Activated naive CD8-positive, alpha-beta T cell treated with anti-CD3 and anti-CD28 coated beads, Interleukin-2, amount 50 U/mL, for 24 hours (primary cell): ENCODE measurements around the gene VSTM4.
A peak's percentile ranks its signal among the peaks of the same experiment; 100 is the strongest.

Source experiments
- ATAC-seq: fragments of 150-1000 bp; cut with Tn5 transposase; one replicate; pipeline ENCODE4 v1.10.0; 2021
- DNase-seq: peaks from one replicate; pipeline ENCODE4 v3.0.0; 2021
- H3K27ac Mint-ChIP-seq: one replicate; pipeline ENCODE4 v1.8.0; 2021; ENCODE audit warnings: mild to moderate bottlenecking, mixed read lengths
- H3K27me3 Mint-ChIP-seq: one replicate; pipeline ENCODE4 v1.8.0; 2021; ENCODE audit warnings: mixed read lengths
- H3K36me3 Mint-ChIP-seq: one replicate; pipeline ENCODE4 v1.8.0; 2021; ENCODE audit warnings: low read depth, mixed read lengths
- H3K4me1 Mint-ChIP-seq: one replicate; pipeline ENCODE4 v1.8.0; 2021; ENCODE audit warnings: mixed read lengths
- H3K4me3 Mint-ChIP-seq: one replicate; pipeline ENCODE4 v1.8.0; 2021; ENCODE audit warnings: mild to moderate bottlenecking, moderate library complexity, mixed read lengths
- H3K9me3 Mint-ChIP-seq: one replicate; pipeline ENCODE4 v1.8.0; 2021; ENCODE audit warnings: mixed read lengths

Gene VSTM4

GRCh38 chr10:49081547-49082275, 33.6 kb downstream of the VSTM4 start:
- Mint-ChIP-seq H3K27ac (no peak overlapping the region), H3K4me1 (peaks cover 31% of the 10 kb centered on the region), H3K9me3 (peaks cover 5% of the 10 kb centered on the region), H3K36me3 (peaks cover 2% of the 10 kb centered on the region), H3K4me3 (no peak overlapping the region), H3K27me3 (peaks cover 11% of the 10 kb centered on the region)
- no peak for DNase-seq
- ATAC-seq, result no peak

- Mint-ChIP-seq H3K27ac (no peak overlapping the region), H3K36me3 (no peaks in the 10 kb centered on the region), H3K9me3 (no peaks in the 10 kb centered on the region), H3K4me3 (no peak overlapping the region), H3K27me3 (peaks cover 15% of the 10 kb centered on the region), H3K4me1 (peaks cover 39% of the 10 kb centered on the region)
- DNase-seq, result no peak
- no peak for ATAC-seq
Measured at GRCh38 chr10:49080965-49081364, 34.4 kb downstream of the VSTM4 start.

- Mint-ChIP-seq H3K9me3 (no peaks in the 10 kb centered on the region), H3K36me3 (no peaks in the 10 kb centered on the region), H3K4me3 (no peak overlapping the region), H3K4me1 (peaks cover 40% of the 10 kb centered on the region), H3K27me3 (peaks cover 17% of the 10 kb centered on the region), H3K27ac (no peak overlapping the region)
- DNase-seq, result no peak
- no peak for ATAC-seq
Measured at GRCh38 chr10:49080071-49080470, 35.3 kb downstream of the VSTM4 start.

GRCh38 chr10:49079499-49079898, 35.8 kb downstream of the VSTM4 start:
- no peak overlapping the region for H3K4me3 Mint-ChIP-seq
- no peaks in the 10 kb centered on the region for H3K9me3 Mint-ChIP-seq
- DNase-seq, result no peak
- H3K36me3 Mint-ChIP-seq, result no peaks in the 10 kb centered on the region
- peaks cover 40% of the 10 kb centered on the region for H3K4me1 Mint-ChIP-seq
- H3K27ac Mint-ChIP-seq, result no peak overlapping the region
- peaks cover 17% of the 10 kb centered on the region for H3K27me3 Mint-ChIP-seq
- no peak for ATAC-seq

GRCh38 chr10:49079072-49079471, 36.2 kb downstream of the VSTM4 start:
- Mint-ChIP-seq H3K27me3 (peaks cover 17% of the 10 kb centered on the region), H3K4me3 (no peak overlapping the region), H3K4me1 (peaks cover 40% of the 10 kb centered on the region), H3K27ac (no peak overlapping the region), H3K36me3 (no peaks in the 10 kb centered on the region), H3K9me3 (no peaks in the 10 kb centered on the region)
- DNase-seq, result no peak
- no peak for ATAC-seq

GRCh38 chr10:49078433-49078832, 36.9 kb downstream of the VSTM4 start:
- DNase-seq (no peak), ATAC-seq (no peak)
- peaks cover 40% of the 10 kb centered on the region for H3K4me1 Mint-ChIP-seq
- H3K27me3 Mint-ChIP-seq, result peaks cover 17% of the 10 kb centered on the region
- no peaks in the 10 kb centered on the region for H3K9me3 Mint-ChIP-seq
- H3K36me3 Mint-ChIP-seq, result no peaks in the 10 kb centered on the region
- no peak overlapping the region for H3K27ac Mint-ChIP-seq
- no peak overlapping the region for H3K4me3 Mint-ChIP-seq

- ATAC-seq (peak; percentile 86), DNase-seq (peak; percentile 19)
- peak overlapping the region; percentile 48 for H3K27ac Mint-ChIP-seq
- H3K9me3 Mint-ChIP-seq, result no peaks in the 10 kb centered on the region
- H3K27me3 Mint-ChIP-seq, result peaks cover 17% of the 10 kb centered on the region
- no peaks in the 10 kb centered on the region for H3K36me3 Mint-ChIP-seq
- H3K4me1 Mint-ChIP-seq, result peaks cover 40% of the 10 kb centered on the region
- peak overlapping the region; percentile 18 for H3K4me3 Mint-ChIP-seq
Measured at GRCh38 chr10:49076741-49077521, 38.4 kb downstream of the VSTM4 start.

DNA sequence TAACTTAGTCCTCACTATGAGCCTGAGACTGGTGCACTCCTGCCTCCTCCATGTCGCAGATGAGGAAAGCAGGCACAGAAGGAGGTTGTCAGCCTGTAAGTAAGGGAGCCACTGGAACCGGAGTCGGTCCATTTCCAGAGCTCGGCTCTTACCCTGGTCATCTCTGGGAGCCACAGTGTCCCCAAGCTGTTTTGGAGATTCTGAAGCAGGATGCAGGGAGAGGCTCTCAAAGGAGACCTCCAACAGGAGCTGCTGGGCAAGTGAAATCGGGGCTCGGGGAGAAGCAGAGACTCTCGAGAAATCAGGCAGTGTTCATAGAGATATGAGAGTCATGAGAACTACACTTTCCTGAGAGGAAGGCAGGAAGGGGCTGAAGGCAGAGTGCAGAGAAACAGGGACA, 39.0 kb downstream of the VSTM4 start:
- no peaks in the 10 kb centered on the region for H3K9me3 Mint-ChIP-seq
- peak overlapping the region; percentile 18 for H3K4me3 Mint-ChIP-seq
- peaks cover 40% of the 10 kb centered on the region for H3K4me1 Mint-ChIP-seq
- DNase-seq (no peak), ATAC-seq (no peak)
- H3K36me3 Mint-ChIP-seq, result no peaks in the 10 kb centered on the region
- peak overlapping the region; percentile 48 for H3K27ac Mint-ChIP-seq
- H3K27me3 Mint-ChIP-seq, result peaks cover 17% of the 10 kb centered on the region

- no peak overlapping the region for H3K27ac Mint-ChIP-seq
- ATAC-seq (no peak), DNase-seq (no peak)
- H3K9me3 Mint-ChIP-seq, result no peaks in the 10 kb centered on the region
- no peak overlapping the region for H3K4me3 Mint-ChIP-seq
- H3K27me3 Mint-ChIP-seq, result peaks cover 17% of the 10 kb centered on the region
- no peaks in the 10 kb centered on the region for H3K36me3 Mint-ChIP-seq
- peaks cover 40% of the 10 kb centered on the region for H3K4me1 Mint-ChIP-seq
Measured at GRCh38 chr10:49075743-49076142, 39.6 kb downstream of the VSTM4 start.

GRCh38 chr10:49074836-49075682, 40.3 kb downstream of the VSTM4 start:
- no peaks in the 10 kb centered on the region for H3K9me3 Mint-ChIP-seq
- peaks cover 13% of the 10 kb centered on the region for H3K27me3 Mint-ChIP-seq
- H3K4me3 Mint-ChIP-seq, result no peak overlapping the region
- H3K27ac Mint-ChIP-seq, result no peak overlapping the region
- peaks cover 35% of the 10 kb centered on the region for H3K4me1 Mint-ChIP-seq
- ATAC-seq, result no peak
- no peak for DNase-seq
- no peaks in the 10 kb centered on the region for H3K36me3 Mint-ChIP-seq

DNA sequence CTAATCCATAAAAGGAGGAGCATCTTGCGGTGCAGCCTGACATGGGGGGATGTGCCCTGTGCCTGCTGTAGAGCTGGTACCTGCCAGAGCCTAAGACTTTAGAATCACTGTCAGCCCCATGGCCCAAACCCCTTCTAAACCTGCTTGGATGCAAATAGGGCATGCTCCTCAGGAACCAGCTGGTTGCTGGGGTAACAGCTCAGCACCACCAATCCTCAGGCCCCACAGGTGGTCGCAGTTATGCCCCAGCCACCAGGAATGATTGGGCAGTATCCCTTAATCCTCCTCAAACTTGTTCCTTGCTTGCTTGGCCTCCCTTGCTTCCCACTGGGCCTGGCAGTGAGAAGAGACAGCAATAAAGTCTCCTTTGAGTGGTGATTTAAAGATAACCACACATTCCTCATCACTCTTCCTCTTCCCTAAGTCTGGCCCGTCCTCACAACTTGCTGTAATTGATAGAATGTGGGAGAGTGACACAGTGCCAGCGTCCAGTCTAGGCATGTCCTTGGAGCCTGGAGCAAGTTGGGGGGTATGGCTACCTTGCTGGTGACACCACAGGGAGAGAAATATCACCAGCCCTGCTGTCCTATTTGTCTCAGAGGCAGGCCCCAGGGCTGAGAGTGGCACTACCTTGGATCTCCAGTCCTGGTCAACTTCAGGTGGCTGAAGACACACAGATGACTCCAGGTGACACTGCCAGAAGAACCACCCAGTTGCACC, 43.0 kb downstream of the VSTM4 start:
- H3K27me3 Mint-ChIP-seq, result peaks cover 9% of the 10 kb centered on the region
- ATAC-seq, result no peak
- no peaks in the 10 kb centered on the region for H3K36me3 Mint-ChIP-seq
- no peak for DNase-seq
- no peaks in the 10 kb centered on the region for H3K9me3 Mint-ChIP-seq
- H3K27ac Mint-ChIP-seq, result no peak overlapping the region
- peaks cover 15% of the 10 kb centered on the region for H3K4me1 Mint-ChIP-seq
- H3K4me3 Mint-ChIP-seq, result no peak overlapping the region

DNA sequence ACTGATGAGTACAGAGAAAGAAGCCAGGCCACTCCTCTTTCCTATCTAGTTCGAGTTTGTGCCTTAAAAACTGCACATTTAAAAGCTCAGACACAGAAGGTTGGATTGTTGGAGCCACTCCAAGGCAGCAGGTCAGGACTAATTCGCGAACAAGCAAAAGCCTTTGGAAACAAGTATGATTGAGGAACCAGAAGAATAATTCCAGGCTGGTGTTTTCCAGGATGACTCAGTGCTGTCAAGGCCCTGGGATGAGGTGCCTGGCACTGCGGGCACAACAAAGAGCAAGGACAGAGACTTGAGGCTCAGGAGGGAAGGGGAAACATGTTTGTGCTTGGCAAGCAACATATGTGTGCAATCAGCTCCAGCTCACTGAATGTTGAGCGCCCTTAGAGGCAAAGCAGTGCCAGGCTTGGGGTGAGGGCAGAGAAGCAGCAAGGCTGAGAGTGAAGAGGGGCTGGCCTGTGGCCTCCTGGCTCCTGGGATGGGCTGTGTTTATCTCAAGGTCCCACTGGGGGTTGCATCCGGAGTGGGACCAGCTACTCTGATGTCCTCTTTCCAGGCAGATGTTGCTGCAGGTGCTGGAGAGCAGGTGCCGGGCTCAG, 44.1 kb downstream of the VSTM4 start:
- Mint-ChIP-seq H3K4me1 (peaks cover 4% of the 10 kb centered on the region), H3K36me3 (no peaks in the 10 kb centered on the region), H3K9me3 (no peaks in the 10 kb centered on the region), H3K4me3 (no peak overlapping the region), H3K27me3 (peaks cover 5% of the 10 kb centered on the region), H3K27ac (no peak overlapping the region)
- no peak for DNase-seq
- ATAC-seq, result no peak

DNA sequence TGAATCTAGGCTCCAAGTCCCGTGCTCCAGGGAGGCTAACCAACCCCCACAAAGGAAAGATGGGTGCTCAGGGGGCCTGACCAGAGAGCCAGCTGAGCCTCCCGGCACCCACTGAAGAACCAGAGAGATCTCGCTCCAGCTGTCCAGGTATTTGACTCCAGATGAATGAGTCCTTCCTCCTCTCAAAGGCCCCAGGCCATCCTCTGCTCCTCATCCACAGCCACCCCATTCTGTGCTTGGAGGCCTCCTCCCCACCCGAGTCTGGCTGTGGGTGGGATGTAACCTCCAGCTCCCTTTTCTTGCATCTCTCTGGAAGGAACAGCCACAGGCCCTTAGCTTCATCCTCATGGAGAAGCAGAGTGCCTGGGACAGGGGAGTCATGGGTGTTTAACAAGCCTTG, 44.6 kb downstream of the VSTM4 start:
- ATAC-seq, result no peak
- no peaks in the 10 kb centered on the region for H3K9me3 Mint-ChIP-seq
- no peak overlapping the region for H3K27ac Mint-ChIP-seq
- H3K36me3 Mint-ChIP-seq, result no peaks in the 10 kb centered on the region
- H3K4me1 Mint-ChIP-seq, result no peaks in the 10 kb centered on the region
- no peaks in the 10 kb centered on the region for H3K27me3 Mint-ChIP-seq
- no peak overlapping the region for H3K4me3 Mint-ChIP-seq
- no peak for DNase-seq
